ENCODE measurements around the gene AGFG1. TPM values are rescaled to one million over a fixed set of nuclear protein-coding genes. Genes with fewer than 3 reads are reported as not detected.

Gene AGFG1
- total RNA-seq, 1 experiment from 2014 or later = 72.5 TPM

DNA sequence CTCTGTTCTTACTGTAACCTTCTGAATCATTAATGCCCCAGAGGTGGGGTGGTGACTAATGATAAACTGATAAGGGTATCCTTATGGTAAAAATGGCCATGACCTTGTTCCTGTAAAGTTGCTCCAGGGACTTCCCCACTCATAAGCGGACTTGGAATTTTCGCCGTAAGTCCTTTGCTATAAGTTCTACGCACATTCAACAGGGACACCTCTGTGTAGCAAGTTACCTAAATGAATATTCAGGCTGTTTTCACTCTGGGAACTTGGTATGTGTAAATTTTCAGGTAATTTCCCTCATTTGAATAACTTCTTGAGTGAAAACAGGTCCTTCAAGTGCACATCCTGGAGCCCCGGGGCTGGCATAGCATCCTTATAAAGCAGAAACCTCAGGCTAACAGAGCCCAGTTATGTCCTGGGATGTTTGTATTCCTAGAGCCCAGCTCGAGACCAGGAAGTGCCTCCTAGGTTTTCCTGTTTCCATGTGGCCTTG, 9.4 kb upstream of the AGFG1 start:
- DNase-seq (ENCODE audit: low read depth, low spot score) (no peak), ATAC-seq (no peak)
- Histone ChIP-seq H3K9ac (ENCODE audit: low read length) (no peak overlapping the region), H2AFZ (ENCODE audit: low read depth, low read length, poor library complexity, severe bottlenecking) (no peak overlapping the region), H3K4me2 (ENCODE audit: low read length) (no peak overlapping the region), H3K79me2 (ENCODE audit: insufficient read depth, low read length) (no peaks in the 10 kb centered on the region), H3K9me3 (ENCODE audit: control insufficient read depth in 1 of 2, insufficient read depth in 1 of 2, low read depth in 1 of 2, low read length in 2 of 2) (no peaks in the 10 kb centered on the region), H3K9me2 (ENCODE audit: insufficient read depth) (no peaks in the 10 kb centered on the region), H3K27me3 (ENCODE audit: insufficient read depth, low read length) (no peaks in the 10 kb centered on the region), H4K20me1 (ENCODE audit: insufficient read depth) (no peaks in the 10 kb centered on the region), H3K4me1 (ENCODE audit: control insufficient read depth in 1 of 2, insufficient read depth in 2 of 2, low read length in 2 of 2) (peaks cover 12 to 17% of the 10 kb centered on the region in 2 experiments), H3K4me3 (replicated peaks in 1 of 2; ENCODE audit: low read depth in 1 of 2, low read length in 2 of 2) (no peak overlapping the region), H3K27ac (ENCODE audit: low read depth, low read length) (no peak overlapping the region), H3K36me3 (ENCODE audit: control insufficient read depth in 1 of 2, insufficient read depth in 2 of 2, low read length in 2 of 2) (no peaks in the 10 kb centered on the region)
- POLR2A ChIA-PET = no interaction called here
- intact Hi-C loops (cut with micrococcal nuclease) = no loop called here
- no TSS peak for BruUV-seq (replicated peaks)
- TF ChIP-seq RAD21 (IDR thresholded peaks at IDR 0.05; ENCODE audit: low read depth) (no peak), SIN3A (IDR thresholded peaks at IDR 0.05; ENCODE audit: low read depth) (no peak), POLR2AphosphoS5 (IDR thresholded peaks at IDR 0.05; ENCODE audit: low read depth, low read length) (no peak), ZNF274 (IDR thresholded peaks at IDR 0.05; ENCODE audit: low read depth, low read length) (no peak), POLR2A (IDR thresholded peaks at IDR 0.05; ENCODE audit: borderline replicate concordance, extremely low read depth, insufficient read depth, insufficient read length) (no peak), SRF (IDR thresholded peaks at IDR 0.05; ENCODE audit: low read depth) (no peak), YY1 (IDR thresholded peaks at IDR 0.05; ENCODE audit: extremely low read depth, insufficient replicate concordance, low read depth, low read length) (no peak), ZFX (IDR thresholded peaks at IDR 0.05) (no peak), ELF1 (IDR thresholded peaks at IDR 0.05; ENCODE audit: borderline replicate concordance, low read depth) (no peak), EZH2phosphoT487 (IDR thresholded peaks at IDR 0.05; ENCODE audit: borderline replicate concordance) (no peak), CEBPB (IDR thresholded peaks at IDR 0.05; ENCODE audit: low read depth) (no peak), CBX3 (IDR thresholded peaks at IDR 0.05; ENCODE audit: low read depth) (no peak), FOSL1 (IDR thresholded peaks at IDR 0.05; ENCODE audit: low read depth) (no peak)
- TF ChIP-seq, protein P1, sequence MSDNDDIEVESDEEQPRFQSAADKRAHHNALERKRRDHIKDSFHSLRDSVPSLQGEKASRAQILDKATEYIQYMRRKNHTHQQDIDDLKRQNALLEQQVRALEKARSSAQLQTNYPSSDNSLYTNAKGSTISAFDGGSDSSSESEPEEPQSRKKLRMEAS (IDR thresholded peaks at IDR 0.05) = no peak
- TF ChIP-seq, protein P2, sequence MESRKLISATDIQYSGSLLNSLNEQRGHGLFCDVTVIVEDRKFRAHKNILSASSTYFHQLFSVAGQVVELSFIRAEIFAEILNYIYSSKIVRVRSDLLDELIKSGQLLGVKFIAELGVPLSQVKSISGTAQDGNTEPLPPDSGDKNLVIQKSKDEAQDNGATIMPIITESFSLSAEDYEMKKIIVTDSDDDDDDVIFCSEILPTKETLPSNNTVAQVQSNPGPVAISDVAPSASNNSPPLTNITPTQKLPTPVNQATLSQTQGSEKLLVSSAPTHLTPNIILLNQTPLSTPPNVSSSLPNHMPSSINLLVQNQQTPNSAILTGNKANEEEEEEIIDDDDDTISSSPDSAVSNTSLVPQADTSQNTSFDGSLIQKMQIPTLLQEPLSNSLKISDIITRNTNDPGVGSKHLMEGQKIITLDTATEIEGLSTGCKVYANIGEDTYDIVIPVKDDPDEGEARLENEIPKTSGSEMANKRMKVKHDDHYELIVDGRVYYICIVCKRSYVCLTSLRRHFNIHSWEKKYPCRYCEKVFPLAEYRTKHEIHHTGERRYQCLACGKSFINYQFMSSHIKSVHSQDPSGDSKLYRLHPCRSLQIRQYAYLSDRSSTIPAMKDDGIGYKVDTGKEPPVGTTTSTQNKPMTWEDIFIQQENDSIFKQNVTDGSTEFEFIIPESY (IDR thresholded peaks at IDR 0.05; ENCODE audit: extremely low read depth, insufficient replicate concordance, low read length) = no peak
- TF ChIP-seq, protein P3, sequence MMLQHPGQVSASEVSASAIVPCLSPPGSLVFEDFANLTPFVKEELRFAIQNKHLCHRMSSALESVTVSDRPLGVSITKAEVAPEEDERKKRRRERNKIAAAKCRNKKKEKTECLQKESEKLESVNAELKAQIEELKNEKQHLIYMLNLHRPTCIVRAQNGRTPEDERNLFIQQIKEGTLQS (IDR thresholded peaks at IDR 0.05) = no peak
- CTCF ChIA-PET = no interaction called here
- RAD21 ChIA-PET (ENCODE audit: low non-redundant PET in 1 of 2, low total read pairs in 2 of 2, uncharacterized antibody in 2 of 2, unreplicated experiment in 2 of 2) = no interaction called here

Data from HCT116 (cell line).